ENCODE data around the gene HEXIM1.

HEXIM1 gene

DNA sequence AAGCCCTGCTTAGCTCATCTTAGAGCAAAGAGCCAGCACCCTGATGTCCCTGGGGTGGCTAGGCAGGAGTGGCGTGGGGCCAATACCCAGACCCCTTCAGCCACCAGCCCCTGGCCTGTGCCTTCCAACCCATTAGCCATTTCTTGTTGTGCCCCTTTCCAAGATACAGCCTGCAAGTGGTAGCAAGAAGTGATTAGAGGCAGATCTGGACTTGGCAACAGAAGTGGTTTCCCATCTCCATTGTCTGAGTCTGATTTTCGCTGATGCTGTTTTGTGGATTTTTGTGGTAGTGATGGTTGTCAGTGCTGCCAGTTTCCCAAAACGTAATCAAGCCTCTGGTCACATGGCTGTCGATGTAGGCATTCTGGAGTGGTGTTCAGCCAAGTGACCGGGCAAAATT, 41.7 kb upstream of the HEXIM1 start:
- DNase-seq (ENCODE audit: insufficient read length): no peak
- no peak for FAIRE-seq
- TF ChIP-seq POLR2AphosphoS5 (IDR thresholded peaks at IDR 0.05; ENCODE audit: low read depth, low read length) (no peak), POLR2A (IDR thresholded peaks at IDR 0.05; ENCODE audit: low read depth, low read length) (no peak), TAF1 (IDR thresholded peaks at IDR 0.05; ENCODE audit: borderline replicate concordance, low read depth, low read length) (no peak)

DNA sequence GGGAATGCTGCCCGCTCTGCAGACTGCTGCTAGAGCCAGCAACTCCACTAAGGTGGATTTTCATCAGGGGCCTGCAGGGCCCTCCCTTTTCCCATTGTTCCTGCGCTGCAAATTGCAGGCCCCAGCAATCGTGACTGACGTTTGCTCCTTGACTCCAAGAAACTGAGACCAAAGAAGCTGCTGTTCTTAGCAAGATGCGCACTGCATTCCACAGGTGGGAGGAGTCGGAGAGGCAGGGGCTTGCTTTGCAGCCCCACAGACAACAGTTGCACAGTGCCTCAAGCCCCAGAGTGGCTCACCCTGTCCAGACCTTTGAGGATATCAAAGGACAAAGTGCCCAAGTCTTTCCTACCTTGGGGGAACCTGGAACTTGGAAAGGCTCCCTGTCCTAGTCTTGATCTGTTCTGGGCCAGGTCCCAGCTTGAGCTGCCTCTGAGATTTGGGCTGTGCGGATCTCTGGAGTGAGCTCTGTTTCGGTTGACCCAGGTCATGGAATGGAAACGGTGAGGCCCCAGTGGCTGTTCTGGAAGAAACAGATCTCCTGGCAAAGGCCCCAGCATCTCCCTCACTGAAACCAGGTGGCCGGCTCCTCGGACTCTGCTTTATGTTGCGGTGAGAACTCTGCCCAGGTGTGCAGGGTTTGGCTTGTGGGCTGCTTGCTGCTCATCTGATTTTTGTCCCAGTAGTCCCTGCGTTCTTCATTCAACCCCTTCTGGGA, 40.8 kb upstream of the HEXIM1 start:
- FAIRE-seq: no peak
- no peak for DNase-seq (ENCODE audit: insufficient read length)
- no peak for TF ChIP-seq POLR2A (IDR thresholded peaks at IDR 0.05; ENCODE audit: low read depth, low read length)
- TF ChIP-seq TAF1 (IDR thresholded peaks at IDR 0.05; ENCODE audit: borderline replicate concordance, low read depth, low read length): no peak

GRCh38 chr17:45108051-45108450, 40.2 kb upstream of the HEXIM1 start:
- TF ChIP-seq TAF1 (IDR thresholded peaks at IDR 0.05; ENCODE audit: borderline replicate concordance, low read depth, low read length) (no peak), POLR2A (IDR thresholded peaks at IDR 0.05; ENCODE audit: low read depth, low read length) (no peak), POLR2AphosphoS5 (IDR thresholded peaks at IDR 0.05; ENCODE audit: low read depth, low read length) (no peak)
- DNase-seq (ENCODE audit: insufficient read length) (no peak), FAIRE-seq (no peak)

DNA sequence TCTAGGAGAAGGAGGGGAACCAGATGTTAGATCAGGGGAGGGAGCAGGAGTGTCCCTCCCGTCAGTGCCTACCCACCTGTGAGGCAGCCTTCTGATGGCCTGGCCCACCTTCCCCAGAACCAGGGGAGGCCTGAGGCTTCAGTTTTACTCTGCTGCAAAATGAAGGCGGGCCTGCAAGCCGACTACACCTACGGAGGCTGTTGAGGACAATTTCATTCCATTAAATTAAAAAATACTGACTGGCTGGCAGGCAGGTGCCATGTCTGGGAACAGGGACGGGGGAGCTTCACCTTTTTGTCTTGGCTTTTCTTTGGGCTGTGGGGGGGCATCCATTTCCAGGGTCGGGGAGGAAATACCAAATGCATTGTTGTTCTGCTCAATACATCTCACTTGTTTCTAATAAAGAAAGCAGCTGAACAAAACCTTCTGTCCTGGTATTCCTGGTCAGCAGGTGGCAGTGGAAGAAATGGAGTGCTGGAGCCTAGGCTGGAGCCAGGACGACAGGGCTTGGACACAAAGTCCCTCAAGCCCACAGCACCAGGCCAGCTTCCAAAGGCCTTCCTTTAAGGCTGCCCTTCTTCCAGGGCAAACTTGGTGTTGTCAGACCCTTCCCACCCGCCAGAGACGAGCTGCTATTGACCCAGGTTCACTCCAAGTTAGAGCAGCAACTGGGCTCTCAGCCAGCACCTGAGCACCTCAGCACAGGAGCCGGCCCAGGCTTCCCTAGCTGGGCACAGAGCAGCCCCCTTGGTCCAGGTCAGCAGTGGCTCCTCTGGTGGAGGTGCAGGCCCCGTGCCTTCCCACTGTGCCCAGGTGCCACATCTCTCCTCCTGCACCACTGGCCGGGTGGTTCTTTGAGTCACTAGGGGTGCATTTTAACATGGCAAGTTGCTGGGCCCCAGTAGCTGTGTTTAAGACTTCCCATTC, 39.4 kb upstream of the HEXIM1 start:
- no peak for FAIRE-seq
- no peak for DNase-seq (ENCODE audit: insufficient read length)
- TF ChIP-seq POLR2AphosphoS5 (IDR thresholded peaks at IDR 0.05; ENCODE audit: low read depth, low read length) (no peak), TAF1 (IDR thresholded peaks at IDR 0.05; ENCODE audit: borderline replicate concordance, low read depth, low read length) (no peak), POLR2A (IDR thresholded peaks at IDR 0.05; ENCODE audit: low read depth, low read length) (no peak)

GRCh38 chr17:45110676-45111611, 37.3 kb upstream of the HEXIM1 start:
- no peak for FAIRE-seq
- TF ChIP-seq POLR2A (IDR thresholded peaks at IDR 0.05; ENCODE audit: low read depth, low read length): no peak
- TF ChIP-seq TAF1 (IDR thresholded peaks at IDR 0.05; ENCODE audit: borderline replicate concordance, low read depth, low read length): no peak
- TF ChIP-seq POLR2AphosphoS5 (IDR thresholded peaks at IDR 0.05; ENCODE audit: low read depth, low read length): no peak
- no peak for DNase-seq (ENCODE audit: insufficient read length)

DNA sequence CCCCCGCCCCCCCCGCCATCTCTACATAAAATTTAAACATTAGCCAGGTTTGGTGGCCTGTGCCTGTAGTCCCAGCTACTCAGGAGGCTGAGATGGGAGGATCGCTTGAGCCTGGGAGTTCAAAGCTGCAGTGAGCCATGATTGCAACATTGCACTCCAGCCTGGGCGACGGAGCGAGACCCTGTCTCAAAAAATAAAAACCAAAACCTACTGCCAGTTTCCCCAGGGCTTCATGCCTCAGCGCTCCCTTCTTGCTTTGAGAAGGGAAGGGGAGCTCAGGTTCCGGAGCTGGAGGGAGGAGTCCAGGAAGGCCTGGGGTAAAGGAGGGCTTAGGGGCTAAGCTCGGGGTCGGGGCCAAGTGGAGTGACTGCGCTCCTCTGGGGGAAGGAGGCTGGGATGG, 36.4 kb upstream of the HEXIM1 start:
- FAIRE-seq: no peak
- TF ChIP-seq POLR2AphosphoS5 (IDR thresholded peaks at IDR 0.05; ENCODE audit: low read depth, low read length): no peak
- TF ChIP-seq POLR2A (IDR thresholded peaks at IDR 0.05; ENCODE audit: low read depth, low read length): no peak
- TF ChIP-seq TAF1 (IDR thresholded peaks at IDR 0.05; ENCODE audit: borderline replicate concordance, low read depth, low read length): no peak
- no peak for DNase-seq (ENCODE audit: insufficient read length)

- TF ChIP-seq POLR2AphosphoS5 (IDR thresholded peaks at IDR 0.05; ENCODE audit: low read depth, low read length): no peak
- TF ChIP-seq TAF1 (IDR thresholded peaks at IDR 0.05; ENCODE audit: borderline replicate concordance, low read depth, low read length): no peak
- no peak for TF ChIP-seq POLR2A (IDR thresholded peaks at IDR 0.05; ENCODE audit: low read depth, low read length)
- FAIRE-seq: no peak
These were observed 35.5 kb upstream of the HEXIM1 start for GRCh38 chr17:45112559-45113423.

DNA sequence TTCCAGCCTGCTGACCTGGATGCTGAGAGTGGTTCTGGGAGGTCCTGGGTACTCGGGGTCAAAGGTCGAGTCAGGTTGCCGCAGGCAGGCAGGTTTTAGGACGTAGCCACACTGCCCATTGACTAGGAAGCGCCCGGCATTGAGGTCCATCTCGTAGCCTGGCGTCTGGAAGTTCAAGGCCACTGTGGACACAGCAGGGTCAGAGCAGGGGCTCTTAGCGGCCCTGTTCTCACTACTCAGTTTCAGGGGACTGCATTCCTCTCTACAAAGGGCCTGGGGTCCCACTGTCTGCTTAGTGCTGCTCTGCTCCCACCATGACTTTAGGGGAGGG, 34.9 kb upstream of the HEXIM1 start:
- TF ChIP-seq TAF1 (IDR thresholded peaks at IDR 0.05; ENCODE audit: borderline replicate concordance, low read depth, low read length): no peak
- no peak for TF ChIP-seq POLR2A (IDR thresholded peaks at IDR 0.05; ENCODE audit: low read depth, low read length)
- no peak for TF ChIP-seq POLR2AphosphoS5 (IDR thresholded peaks at IDR 0.05; ENCODE audit: low read depth, low read length)
- DNase-seq (ENCODE audit: insufficient read length): no peak
- no peak for FAIRE-seq

More at GRCh38 chr17:45112559-45113423, 35.5 kb upstream of the HEXIM1 start:
- DNase-seq (ENCODE audit: insufficient read length): no peak

GRCh38 chr17:45114117-45114932, 34.0 kb upstream of the HEXIM1 start:
- FAIRE-seq: no peak
- DNase-seq (ENCODE audit: insufficient read length): no peak
- TF ChIP-seq POLR2AphosphoS5 (IDR thresholded peaks at IDR 0.05; ENCODE audit: low read depth, low read length): no peak
